ENCODE data around the gene CD2.

The CD2 gene, protein sequence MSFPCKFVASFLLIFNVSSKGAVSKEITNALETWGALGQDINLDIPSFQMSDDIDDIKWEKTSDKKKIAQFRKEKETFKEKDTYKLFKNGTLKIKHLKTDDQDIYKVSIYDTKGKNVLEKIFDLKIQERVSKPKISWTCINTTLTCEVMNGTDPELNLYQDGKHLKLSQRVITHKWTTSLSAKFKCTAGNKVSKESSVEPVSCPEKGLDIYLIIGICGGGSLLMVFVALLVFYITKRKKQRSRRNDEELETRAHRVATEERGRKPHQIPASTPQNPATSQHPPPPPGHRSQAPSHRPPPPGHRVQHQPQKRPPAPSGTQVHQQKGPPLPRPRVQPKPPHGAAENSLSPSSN

DNA sequence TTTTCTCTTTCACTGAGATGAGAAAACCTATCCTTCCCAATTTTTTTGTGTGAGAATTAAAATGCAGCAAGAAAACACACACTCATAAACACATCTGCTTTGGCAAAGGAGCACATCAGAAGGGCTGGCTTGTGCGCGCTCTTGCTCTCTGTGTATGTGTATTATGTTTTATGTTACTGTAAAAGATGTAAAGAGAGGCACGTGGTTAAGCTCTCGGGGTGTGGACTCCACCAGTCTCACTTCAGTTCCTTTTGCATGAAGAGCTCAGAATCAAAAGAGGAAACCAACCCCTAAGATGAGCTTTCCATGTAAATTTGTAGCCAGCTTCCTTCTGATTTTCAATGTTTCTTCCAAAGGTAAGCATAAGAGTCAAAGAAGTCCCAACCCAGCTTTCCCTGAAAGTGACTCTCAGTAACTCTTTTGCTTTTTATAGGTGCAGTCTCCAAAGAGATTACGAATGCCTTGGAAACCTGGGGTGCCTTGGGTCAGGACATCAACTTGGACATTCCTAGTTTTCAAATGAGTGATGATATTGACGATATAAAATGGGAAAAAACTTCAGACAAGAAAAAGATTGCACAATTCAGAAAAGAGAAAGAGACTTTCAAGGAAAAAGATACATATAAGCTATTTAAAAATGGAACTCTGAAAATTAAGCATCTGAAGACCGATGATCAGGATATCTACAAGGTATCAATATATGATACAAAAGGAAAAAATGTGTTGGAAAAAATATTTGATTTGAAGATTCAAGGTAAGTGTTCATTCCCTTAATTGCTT, at the start of gene CD2:
Gene CD2, plus strand, starts transcription at position 233 of the 780 bp plus-strand sequence. Its CDS starts 63 bp downstream, at position 296.
- no peak for DNase-seq (ENCODE audit: extremely low read depth in 1 of 2, low read depth in 1 of 2)

DNA sequence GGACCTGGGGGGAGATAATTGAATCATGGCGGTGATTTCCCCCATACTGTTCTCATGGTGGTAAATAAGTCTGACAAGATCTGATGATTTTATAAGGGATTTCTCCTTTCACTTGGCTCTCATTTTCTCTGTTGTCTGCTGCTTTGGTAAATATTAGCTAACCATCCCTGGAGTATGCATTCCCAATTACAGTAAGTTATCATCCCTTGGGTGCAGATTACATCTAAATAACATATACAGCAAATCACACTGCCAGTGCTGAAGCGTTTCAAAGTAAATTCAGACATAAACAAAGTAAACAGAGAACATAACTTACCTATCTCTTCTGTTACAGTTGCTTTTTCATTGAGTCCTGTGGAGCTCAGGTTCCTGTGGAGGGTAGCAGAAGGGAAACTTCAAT, 48.1 kb upstream of the CD2 start:
- DNase-seq (ENCODE audit: extremely low read depth in 1 of 2, low read depth in 1 of 2), result no peak

DNA sequence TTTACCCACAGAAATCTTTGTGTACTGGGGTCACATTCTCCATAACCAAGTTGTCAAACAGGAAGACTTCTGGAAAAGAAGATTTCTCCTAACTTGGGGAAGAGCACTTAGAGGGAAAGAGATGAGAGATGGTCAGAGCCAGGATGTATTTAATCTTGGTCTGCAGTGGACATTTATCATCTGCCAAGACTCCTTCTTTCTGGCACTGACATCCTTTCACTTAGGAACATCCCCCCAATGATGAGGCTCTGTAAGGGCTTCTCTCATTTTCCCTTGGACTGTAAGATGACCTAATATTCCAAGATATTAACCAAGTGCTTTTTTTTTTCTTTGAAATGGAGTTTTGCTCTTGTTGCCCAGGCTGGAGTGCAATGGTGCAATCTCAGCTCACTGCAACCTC, 47.4 kb upstream of the CD2 start:
- no peak for DNase-seq (ENCODE audit: extremely low read depth in 1 of 2, low read depth in 1 of 2)

DNA sequence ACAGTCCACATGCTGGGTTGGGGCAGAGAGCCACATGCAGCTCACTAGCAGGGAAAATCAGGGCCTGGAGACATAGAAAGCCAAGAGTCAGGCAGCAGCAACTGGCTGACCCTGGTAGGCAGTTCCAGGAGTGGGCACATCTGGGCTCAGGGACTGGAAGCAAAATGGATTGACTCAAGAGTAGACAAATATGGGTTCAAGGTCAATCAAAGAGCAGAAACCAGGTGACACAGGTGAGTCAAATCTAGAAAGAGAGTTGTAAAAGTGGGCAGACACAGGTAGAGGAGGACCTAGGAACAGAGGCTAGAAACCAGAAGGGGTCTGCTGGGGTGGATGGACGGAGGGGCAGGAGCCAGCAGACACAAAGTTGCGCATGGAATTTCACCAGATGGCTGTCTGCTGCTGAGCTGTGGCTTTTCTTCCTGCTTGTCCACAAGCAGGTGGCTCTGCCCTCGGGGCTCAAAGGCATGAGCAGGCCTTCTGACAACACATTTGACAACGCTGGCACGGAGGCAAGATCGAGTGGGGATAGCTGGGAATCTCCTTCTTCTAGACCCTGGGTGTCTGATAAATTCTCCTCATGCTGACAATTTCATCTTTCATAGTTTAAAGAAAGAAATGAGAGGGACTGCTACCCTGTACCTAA, 45.9 kb upstream of the CD2 start:
- DNase-seq (ENCODE audit: extremely low read depth in 1 of 2, low read depth in 1 of 2), result no peak

DNA sequence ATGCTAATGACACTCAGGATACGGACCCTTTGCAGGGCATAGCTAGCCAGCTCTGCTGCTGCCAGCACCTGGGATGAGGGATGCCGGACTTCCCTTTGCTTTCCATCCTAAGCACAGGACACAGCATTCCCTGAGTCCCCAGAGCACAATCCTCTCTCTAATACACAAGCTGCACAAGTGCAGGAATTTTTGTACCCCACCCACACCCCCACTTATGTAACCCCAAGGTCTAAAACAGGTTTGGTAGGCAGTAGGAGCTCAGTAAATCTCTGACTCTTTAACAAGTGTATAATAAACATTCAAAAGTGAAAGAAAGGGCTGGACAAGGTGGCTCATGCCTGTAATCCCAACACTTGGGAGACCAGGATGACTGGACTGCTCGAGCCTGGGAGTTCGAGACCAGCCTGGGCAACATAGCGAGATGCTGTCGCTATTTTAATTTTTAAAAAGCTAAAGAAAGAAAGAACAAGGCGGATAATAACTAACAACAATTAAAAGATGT, 44.5 kb upstream of the CD2 start:
- DNase-seq (ENCODE audit: extremely low read depth in 1 of 2, low read depth in 1 of 2), result no peak

DNA sequence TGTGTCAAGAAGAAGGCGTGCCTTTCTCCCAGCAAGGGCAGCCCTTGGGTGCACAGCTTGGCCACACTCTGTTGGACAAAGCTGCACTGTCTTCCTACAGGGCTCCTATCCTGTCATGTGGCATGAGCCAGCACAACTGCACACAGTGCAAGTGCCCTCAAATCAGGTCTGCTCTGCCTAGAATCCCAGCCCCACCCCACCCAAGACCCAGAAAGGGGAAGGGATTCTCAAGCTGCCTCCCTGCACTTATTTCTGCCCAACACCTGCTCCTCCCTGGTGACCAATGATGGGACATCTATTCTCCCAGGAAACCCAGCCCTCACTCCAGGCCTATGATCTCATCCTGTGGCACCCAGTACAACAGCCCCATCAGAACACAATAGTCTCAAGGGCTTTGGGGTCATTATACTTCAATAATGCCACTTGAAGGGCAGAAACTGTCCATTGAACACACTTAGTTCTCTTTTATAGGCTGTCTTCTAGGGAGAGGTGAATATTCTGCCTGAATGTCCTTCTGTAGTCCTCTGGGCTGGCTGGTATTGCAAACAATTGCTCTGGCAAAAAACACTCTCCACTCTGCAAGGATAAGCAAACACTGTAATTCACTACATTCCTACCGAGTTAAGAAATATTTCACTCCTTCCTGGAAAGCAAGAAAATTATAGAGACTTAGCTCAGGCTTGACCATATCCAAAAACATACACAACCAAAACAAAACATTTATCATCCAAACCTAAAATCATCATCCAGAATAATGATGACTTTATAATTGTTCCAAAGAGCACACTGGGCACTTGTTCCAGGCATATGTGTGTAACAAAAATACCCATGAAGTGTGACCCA, 43.6 kb upstream of the CD2 start:
- no peak for DNase-seq (ENCODE audit: extremely low read depth in 1 of 2, low read depth in 1 of 2)

DNA sequence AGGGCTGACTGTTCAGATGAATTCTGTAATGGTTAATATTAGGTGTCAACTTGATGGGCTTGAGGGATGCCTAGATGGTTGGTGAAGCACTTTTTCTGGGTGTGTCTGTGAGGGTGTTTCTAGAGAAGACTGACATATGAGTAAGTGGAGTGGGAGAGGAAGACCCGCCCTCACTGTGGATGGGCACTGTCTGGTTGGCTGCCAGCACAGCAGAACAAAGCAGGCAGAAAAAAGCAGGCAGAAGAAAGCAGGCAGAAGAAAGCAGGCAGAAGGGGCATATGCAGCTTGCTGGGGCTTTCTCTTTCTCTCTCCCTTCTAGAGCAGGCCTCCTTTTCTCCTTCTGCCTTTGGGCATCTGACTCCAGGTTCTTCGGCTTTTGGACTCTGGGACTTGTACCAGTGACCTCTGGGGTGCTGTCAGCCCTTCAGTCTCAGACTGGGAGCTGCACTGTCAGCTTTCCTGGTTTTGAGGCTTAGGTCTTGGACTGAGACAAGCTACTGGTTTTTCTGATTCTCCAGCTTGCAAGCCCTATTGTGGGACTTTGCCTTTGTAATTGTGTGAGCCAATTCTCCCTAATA, 42.9 kb upstream of the CD2 start:
- DNase-seq (ENCODE audit: extremely low read depth in 1 of 2, low read depth in 1 of 2), result peak in 1 of 2 donors; percentile 19

DNA sequence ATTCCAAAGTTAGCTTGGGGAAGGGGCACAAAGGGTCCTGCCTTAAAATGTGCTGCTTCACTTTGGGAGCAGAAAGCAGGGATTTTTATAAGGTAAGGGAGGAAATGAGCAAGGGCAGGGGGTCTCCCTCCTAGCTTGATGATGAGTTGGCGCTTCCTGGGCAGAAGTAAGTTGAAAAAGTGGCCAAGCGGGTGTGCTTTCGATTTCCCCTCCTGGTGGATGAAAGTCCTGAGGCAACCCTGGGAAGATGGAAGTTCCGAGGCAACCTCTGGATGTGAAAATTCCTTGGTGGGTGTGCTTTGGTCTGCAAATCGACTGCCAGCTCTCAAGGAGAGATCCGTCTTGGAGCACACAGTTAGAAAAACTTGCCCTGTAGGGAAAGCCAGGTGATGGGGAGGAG, 41.7 kb upstream of the CD2 start:
- no peak for DNase-seq (ENCODE audit: extremely low read depth in 1 of 2, low read depth in 1 of 2)

DNA sequence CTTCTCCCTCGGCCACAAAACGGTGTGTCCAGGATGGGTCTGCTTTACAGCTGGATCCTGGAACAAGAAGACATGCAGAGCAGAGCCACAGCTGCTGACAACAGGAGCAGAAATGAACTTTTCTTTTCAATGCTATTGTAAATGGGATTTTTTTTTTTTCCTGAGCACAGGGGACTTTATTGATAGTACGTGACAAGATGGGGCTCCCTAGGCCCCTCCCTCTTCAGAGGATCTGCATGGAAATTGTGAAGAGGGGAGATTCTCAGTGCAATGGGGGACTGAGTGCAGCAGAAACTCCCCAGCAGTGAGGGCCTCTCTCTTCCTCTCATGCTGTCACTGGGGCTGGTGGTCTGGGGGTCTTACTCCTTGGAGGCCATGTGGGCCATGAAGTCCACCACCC, 40.8 kb upstream of the CD2 start:
- no peak for DNase-seq (ENCODE audit: extremely low read depth in 1 of 2, low read depth in 1 of 2)

DNA sequence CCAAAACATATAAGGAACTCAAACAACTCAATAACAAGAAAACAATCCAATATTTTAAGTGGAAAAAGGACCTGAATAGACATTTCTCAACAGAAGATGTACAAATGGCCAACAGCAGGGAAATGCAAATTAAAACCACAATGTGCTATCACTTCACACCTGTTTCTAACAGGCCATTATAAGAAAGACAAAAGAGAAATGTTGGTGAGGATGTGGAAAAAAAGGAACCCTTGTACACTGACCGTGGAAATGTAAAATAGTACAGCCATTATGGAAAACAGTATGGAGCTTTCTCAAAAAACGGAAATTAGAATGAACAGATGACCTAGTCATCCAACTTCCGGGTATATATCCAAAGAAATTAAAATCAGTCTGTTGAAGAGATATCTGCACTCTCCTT, 37.8 kb upstream of the CD2 start:
- DNase-seq (ENCODE audit: extremely low read depth in 1 of 2, low read depth in 1 of 2), result no peak

DNA sequence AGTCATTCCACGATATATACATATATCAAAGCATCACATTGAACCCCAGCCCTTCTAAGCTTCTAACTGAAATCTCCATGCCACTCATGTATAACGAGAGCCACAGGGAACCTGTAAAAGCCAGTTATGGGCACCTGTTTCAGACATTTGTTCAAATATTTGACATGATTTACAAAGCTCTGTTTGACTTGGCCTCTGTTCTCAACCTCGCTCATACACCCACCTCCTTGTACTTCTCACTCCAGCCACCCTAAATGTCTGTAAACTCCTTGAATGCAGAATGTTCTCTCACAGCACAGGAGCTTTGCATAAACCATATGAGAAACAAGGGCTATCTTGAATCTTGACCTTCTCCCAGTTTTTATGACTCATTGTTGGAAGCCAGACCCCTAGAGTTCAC, 36.9 kb upstream of the CD2 start:
- no peak for DNase-seq (ENCODE audit: extremely low read depth in 1 of 2, low read depth in 1 of 2)

DNA sequence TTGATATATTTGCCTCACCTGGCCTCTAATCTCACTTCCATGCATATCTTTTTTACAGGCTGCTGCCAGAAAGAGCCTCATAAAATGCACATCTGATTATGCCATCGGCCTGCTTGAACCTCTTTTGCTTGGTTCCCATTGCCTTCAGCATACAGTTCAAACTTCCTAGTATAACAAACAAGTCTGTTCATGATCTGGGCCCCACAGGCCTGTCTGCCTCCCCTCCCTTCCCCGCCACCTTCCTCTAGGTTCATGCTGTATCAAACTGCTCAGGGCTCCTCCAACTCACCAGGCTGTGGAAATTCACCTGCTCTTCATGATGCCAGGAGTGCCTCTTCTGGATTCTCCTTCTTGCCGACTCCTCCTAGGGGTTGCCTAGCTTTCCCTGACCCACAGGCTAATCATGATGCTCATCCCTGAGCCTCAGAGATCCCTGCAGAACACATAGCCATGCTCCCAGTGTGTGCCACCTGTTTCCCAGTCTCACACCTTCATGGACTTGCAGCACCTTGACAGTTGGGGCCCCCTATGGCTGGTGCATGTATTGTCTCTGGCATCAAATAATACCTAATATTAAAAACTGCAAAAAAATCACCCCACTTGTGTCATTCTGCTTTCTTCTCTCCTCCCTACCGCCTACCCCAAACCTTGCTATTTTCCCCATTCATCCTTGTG, 33.7 kb upstream of the CD2 start:
- DNase-seq (ENCODE audit: extremely low read depth in 1 of 2, low read depth in 1 of 2), result no peak

DNA sequence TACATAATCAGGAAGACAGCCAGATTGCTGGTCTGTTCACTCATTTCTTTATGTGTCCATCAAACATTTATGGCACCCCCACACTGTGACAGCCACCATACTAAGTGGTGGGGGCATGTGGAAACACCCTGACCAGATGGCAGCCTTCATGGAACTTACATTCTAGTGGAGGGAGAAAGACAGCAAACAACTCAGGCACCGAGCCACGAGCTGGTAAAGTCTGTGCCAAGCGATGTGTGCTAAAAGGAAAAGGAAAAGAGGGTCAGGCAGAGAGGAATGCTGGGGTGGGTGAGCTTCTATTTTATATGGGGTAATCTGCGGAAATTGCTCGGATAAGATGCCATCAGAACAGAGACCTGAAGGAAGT, 33.2 kb upstream of the CD2 start:
- no peak for DNase-seq (ENCODE audit: extremely low read depth in 1 of 2, low read depth in 1 of 2)

DNA sequence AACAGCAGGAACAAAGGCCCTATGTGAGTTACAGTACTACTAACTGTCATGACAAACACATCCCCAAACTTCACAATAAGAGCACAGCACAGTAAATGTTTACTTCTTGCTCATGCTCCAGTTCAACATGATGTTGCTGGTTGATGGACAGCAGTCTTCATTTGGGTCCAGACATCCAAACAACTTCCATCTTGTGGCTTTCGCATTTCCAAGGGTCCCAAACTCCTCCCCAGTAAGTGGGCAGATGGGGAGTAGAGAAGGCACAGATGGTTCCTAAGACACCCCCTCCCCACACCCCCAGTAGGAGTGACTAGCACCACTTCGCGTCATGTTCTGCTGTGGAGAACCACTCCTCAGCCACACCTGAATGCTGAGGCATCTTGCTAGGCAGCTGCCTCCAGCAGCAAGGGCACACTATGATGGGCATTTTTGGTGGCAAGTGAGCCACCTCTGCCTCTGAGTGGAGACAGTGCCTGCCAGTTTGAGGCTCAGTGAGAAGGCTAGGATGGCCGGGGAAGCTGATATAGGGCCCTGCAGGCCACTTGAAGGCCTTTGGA, 32.7 kb upstream of the CD2 start:
- DNase-seq (ENCODE audit: extremely low read depth in 1 of 2, low read depth in 1 of 2), result no peak

DNA sequence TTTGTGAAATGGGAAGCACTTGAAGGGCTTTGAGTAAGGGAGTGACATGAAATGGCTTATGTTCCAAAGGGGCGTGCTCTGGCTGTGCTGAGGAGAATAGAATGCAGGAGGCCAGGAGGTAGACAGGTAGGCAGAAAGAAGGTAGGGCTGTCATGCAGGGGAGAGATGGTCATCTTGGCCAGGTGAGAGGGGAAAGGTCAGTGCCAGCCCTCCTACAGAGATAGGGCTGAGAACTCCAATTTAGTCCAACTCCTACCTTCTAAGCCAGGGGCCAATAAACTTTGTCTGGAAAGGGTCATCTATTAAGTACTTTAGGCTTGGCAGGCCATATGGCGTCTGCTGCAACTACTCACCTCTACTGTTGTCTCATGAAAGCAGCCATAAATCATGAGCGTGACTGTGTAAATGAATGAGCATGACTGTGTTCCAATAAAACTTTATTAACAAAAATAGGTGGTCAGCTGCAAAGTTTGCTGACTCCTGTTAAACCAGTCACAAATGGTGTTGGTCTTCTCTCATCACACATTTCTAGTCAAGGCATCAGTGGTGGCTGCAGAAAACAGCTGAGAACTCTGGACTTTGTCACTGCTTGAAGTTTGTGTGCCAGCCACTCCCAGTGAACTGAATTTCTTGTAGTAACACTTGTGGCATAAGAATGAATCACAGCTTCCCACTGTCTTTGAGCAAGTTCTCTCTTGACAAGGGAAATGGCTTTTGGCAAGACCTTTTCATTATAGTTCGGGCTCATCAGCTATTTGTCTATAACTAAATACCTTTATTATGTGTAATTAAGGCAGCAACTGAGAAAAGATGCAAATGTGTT, 32.0 kb upstream of the CD2 start:
- no peak for DNase-seq (ENCODE audit: extremely low read depth in 1 of 2, low read depth in 1 of 2)

DNA sequence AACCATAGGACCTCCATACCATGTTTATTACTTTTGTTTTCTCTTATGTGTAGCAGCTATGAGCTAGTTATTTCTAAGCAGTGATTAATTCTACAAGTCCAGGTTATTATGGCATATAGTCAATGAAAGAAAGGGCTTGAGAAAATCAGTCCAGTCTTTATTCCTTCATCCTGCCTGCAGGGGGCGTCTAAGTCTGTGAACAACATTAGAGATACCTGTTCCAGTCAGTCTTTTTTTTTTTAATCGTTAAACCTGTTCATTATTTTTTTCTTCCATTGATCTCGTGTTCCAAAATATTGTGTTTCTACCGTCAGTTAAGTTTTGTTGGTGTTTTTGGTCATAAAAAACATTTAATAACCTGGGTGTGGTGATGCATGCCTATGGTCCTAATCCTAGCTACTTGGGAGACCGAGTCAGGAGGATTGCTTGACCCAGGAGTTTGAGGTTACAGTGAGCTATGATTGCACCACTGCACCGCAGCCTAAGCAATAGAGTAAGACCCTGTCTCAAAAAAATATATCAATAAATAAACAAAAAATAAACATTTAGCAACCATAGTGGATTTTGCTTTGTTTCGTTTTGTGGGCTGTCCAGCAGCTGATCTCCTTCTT, 29.4 kb upstream of the CD2 start:
- DNase-seq (ENCODE audit: extremely low read depth in 1 of 2, low read depth in 1 of 2), result peak in 1 of 2 donors; percentile 76

DNA sequence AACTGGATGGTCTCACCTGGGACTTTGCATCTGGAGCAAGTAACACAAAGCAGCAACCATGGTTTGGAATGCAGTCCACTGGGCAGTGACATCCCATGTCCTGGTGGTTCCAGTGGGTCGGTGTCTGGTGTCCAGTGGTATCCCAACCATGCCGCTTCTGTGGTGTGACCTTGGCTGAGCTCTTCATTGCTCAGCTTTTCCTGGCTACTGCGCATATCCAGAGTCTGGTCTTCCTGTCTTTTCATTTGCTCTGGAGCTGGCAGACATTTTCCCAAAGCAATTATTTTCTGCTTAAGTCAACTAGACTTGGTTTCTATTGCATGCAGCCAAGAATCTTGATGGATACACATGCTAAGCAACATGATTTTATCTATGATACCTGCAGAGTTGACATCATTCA, 28.4 kb upstream of the CD2 start:
- DNase-seq (ENCODE audit: extremely low read depth in 1 of 2, low read depth in 1 of 2), result no peak

Measured in stimulated activated CD8-positive, alpha-beta memory T cell treated with anti-CD3 and anti-CD28 coated beads, Interleukin-7, amount 100 ng/mL, for 48 hours (primary cell).